A172 (cell line): Measurements from ENCODE around the gene TCEANC. TPM values are rescaled to one million over a fixed set of nuclear protein-coding genes. Genes with fewer than 3 reads are reported as not detected.
"Not testable (repeated sequence)": the region's sequence is repeated elsewhere in the genome, so short reads cannot be mapped to it uniquely, and the experiment has no call there.

Source experiments
- DNase-seq: peaks from one replicate; pipeline ENCODE4 v3.0.0-alpha.2; 2015; ENCODE audit warnings: low spot score
- total RNA-seq: library from RNA; depleted of rRNA; stranded (reverse); fragments of >200 nt; shearing (Covaris generic); gene quantifications from 2 replicates; pipeline ENCODE4 v1.2.3, GENCODE V29; 2014; rRNA removed

TCEANC gene
- 3.0 and 5.6 TPM in 2 replicates for total RNA-seq

DNA sequence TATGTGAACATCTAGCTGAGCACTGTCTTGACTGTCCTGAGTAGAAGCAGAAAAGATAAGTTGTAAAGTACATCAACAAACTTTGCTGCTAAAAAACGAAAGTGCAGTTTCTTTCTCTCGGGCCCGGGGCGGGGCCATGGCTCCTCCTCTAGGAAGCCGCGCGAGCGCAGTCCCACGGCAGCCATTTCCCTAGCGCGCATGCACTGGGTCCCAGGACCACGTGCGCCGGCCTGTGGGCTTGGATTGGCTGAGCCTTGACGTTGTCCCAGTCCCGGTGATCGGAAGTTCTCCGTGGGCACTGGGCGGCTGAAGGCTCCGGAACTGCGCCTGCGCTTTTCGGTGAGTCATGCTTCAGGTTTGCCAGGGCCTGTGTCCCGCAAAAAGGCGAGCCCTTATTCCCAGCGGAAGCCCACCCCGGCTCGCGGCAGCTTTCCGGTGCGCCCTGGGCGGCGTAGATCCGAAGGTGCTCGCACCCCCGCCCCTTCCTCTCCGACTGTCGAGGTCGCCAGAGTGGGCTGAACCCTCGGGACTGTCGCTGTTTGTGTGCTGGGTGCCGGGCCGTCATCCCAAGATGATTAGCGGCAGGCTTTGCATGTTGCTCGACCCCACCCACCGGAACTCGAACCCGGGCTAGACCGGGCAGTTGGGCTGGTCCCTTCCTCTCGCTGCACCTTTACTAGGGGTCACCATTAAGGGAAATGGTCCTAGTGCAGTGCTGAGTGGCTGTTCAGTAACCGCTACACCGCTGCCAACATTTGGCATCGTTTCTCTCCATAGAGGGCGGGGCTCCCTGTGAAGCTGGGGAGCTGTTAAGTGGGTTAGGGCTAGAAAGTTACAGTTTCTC is at the start of gene TCEANC:
TCEANC (plus strand) TSS at position 292 of the 844 bp plus-strand sequence. CDS start 9,368 bp downstream, outside the sequence.
- peak; percentile 98 for DNase-seq

DNA sequence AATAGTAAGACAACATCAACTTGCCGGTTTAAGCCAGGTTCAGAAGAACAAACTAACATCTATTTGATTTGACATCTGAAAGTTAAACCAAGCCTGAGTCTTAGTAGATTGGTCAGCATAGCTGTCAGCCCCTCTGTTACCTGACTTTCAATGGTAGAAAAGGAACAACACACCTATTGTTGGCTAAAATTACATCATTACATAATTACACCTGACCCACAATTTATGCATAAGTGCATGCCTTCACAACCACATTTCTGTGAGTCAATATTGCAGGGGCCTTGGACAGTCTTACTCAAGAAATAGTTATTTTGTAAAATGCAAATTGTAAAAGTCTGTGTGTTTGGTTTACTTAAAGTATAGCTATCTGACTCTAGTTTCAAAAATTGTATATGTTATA is 47.3 kb upstream of the TCEANC start:
- DNase-seq: no peak

- no peak for DNase-seq
These were observed 45.5 kb upstream of the TCEANC start for GRCh38 chrX:13607331-13607995.

DNA sequence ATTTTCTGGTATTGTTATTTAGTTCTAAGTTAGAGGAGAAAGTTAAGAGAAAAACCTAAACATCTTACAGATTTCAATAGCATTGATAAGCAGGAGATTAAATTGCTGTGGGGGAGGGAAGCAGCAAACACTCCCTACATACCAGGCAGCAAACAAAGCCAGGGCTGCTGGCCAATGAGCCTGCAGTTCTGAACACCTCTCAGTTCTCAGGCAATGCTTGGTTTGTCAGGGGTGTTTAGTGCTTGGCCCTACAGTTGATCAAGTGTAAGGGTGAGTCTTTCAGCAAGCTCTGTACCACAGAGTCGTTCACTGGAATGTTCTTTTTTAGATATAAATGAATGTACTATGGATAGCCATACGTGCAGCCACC is 45.0 kb upstream of the TCEANC start:
- no peak for DNase-seq

GRCh38 chrX:13614154-13614553 is 38.8 kb upstream of the TCEANC start:
- DNase-seq: no peak

DNA sequence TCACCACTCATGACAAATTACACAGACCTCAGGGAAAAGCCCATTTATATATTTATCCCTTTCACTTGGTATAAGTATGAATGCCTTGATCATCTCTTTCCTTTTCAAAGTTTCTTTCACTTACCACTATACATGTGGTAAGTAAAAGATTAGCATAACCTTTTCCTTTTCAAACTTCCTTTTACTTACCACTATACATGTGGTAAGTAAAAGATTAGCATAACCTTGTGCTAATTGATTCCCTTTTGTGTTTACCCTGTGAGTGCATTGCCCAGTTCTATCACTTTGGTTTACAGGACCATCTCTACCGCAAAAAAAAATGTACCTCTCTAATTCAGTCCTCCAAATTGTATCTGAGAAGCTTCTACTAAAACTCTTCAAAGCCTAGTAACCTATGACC is 32.7 kb upstream of the TCEANC start:
- DNase-seq: no peak

GRCh38 chrX:13622401-13622964 is 30.5 kb upstream of the TCEANC start:
- no peak for DNase-seq

- no peak for DNase-seq
These were observed 25.6 kb upstream of the TCEANC start for GRCh38 chrX:13627306-13627705.

GRCh38 chrX:13637224-13637623 is 15.7 kb upstream of the TCEANC start:
- not testable (repeated sequence) for DNase-seq

DNA sequence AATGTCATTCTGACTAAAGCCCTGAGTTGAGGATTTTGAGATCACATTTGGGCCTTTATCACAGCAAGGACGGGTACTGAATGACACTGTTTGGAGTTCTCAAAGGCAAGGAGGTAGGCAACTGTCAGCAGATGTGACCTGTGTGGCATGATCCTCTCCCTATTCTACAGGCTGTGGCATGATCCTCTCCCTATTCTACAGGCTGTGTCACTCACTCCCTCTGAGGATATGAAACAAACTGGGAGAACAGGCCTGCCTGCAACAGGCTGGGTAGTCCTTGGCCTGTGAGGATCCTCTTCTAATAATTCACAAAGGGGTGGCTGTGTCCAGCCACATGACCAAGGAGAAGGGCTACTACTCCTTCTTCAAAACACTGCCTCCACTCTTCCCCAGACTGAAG is 14.9 kb upstream of the TCEANC start:
- DNase-seq: no peak

DNA sequence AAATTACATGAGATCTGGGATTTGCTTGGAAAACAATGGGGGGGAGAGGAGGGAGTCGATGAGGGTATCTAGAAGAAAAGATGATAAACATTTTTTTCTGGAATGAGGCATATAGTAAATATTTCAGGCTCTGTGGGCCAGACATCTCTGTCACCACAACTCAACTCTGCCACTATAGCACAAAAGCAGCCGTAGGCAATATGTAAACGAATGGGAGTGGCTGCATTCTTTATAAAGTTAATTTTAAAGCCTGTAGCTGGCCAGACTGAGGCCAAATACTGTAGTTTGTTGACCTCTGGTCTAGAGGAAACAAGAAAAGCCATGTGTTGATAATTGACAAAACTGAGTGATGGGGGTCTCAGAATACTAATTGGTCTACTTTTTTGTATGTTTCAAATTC is 14.1 kb upstream of the TCEANC start:
- DNase-seq: no peak

GRCh38 chrX:13641684-13642083 is 11.3 kb upstream of the TCEANC start:
- DNase-seq: not testable (repeated sequence)

GRCh38 chrX:13645464-13646153 is 7.3 kb upstream of the TCEANC start:
- DNase-seq: no peak

GRCh38 chrX:13646154-13646549 is 6.8 kb upstream of the TCEANC start:
- peak; percentile 67 for DNase-seq

DNA sequence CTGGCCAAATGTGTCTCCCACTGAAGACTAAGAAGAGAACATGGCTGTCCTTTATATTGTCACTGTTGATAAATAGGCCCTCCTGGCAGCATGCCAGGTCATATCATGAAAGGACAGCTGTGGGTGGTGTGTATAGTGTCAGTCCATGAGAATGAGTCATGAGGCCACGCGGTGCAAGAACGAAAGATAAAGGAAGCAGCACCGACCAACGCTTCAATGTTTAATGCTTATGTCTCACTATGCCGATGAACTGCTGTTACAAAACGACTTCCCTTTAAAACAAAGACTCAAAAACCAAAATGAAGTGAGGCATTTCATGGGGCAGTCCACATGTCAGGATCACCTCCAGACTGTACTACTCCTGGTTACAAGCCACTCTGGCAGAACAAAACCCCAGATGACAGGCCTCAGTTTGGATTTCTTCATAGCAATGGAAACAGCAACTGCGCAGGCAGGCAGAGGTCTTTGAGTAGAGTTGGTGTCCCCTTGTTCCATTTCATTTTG is 5.2 kb upstream of the TCEANC start:
- peak; percentile 93 for DNase-seq

GRCh38 chrX:13648336-13648735 is 4.6 kb upstream of the TCEANC start:
- not testable (repeated sequence) for DNase-seq

DNA sequence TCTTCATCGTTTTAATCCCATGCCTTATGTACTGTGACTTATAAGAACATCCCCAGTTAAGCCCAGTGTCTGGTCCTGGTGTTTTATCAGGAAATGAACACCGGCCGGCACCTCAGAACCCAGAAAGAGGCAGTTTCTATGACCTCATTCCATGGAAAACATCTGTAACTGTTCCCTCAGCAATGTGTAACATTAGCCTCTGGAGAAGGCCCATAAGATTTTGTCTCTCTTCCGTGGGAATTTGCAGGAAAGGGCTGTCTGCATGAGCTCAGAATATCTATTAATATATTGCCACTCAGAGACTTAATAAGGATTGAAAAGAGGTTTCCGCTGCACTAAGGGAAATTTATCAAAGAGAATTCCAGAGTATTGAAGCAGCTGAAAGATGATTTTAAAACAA is 3.1 kb upstream of the TCEANC start:
- DNase-seq: no peak

DNA sequence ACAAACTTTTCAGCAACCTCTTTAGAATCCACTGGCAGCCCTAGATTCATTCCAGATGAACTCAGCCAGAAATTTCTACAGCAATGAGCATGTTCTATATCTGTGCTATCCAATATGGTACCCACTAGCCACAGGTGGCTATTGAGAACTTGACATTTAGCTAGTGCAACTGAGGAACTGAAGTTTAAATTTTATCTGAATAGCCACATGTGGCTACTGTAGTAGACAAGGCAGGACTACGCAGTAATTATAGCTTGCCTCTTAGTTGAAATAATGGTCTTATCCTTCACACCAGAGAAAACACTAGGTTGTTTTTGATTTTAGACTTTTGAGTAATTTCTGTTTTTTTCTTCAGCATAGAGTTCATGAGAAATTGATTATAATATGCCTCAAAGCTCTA is 2.6 kb upstream of the TCEANC start:
- DNase-seq: no peak

GRCh38 chrX:13651150-13651549 is 1.8 kb upstream of the TCEANC start:
- no peak for DNase-seq

DNA sequence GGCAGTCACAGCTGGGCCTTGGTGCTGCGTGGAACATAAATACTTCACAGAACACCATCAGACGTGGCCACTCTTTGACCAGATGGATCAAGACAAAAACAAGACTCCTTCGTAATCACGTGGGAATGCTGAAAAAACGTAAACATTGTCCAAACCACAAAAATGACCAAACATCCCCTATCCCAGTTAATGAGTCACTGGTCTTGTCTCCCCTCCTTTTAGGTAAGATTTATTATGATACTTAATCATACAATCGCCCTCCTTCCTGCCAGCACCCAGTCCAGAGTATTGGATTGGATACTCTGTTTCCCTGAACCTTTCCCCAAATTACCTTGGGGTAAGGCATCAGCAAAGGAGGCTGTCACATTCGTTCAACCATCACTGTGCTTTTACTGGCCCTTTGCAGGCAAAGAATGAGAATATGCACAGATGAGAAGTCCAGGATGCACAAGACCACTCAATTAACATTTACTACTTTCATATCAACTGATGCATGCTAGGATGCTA is 601 bp upstream of the TCEANC start:
- DNase-seq: peak; percentile 95

GRCh38 chrX:13654116-13654515 is 1.2 kb downstream of the TCEANC start:
- DNase-seq: no peak

GRCh38 chrX:13655674-13656073 is 2.7 kb downstream of the TCEANC start:
- DNase-seq: no peak
